Heart right ventricle (tissue), 16 donors: ENCODE data around the gene RPUSD4. TPM values are rescaled to one million over a fixed set of nuclear protein-coding genes. Genes with fewer than 3 reads are reported as not detected.

Experiments used
- ATAC-seq, 8 donors: fragments of 200-7000 bp; cut with Tn5 transposase; one replicate each; pipeline ENCODE4 v1.9.1; 2020; ENCODE audit warnings: mild to moderate bottlenecking in 8 of 8, moderate library complexity in 8 of 8, moderate number of reproducible peaks in 1 of 8
- DNase-seq, 2 donors: peaks; one replicate each; pipeline ENCODE4 v3.0.0-alpha.2; 2020
- H3K27ac ChIP-seq, 10 donors: fragments of 200-600 bp; sonication (generic) in 2 of 10; one replicate each; pipeline versions ENCODE4 v1.5.0 to v1.8.0; 2020 to 2022; ENCODE audit warnings: mild to moderate bottlenecking in 3 of 10
- H3K27me3 ChIP-seq, 7 donors: fragments of 200-600 bp; one replicate each; pipeline ENCODE4 v1.8.0; 2021 to 2022; ENCODE audit warnings: mild to moderate bottlenecking in 2 of 7
- H3K36me3 ChIP-seq, 9 donors: fragments of 200-600 bp; sonication (generic) in 1 of 9; one replicate each; pipeline versions ENCODE4 v1.5.0 to v1.8.0; 2020 to 2022; ENCODE audit warnings: mild to moderate bottlenecking in 2 of 9
- H3K4me1 ChIP-seq, 9 donors: fragments of 200-600 bp; sonication (generic) in 1 of 9; one replicate each; pipeline versions ENCODE4 v1.5.0 to v1.8.0; 2020 to 2022; ENCODE audit warnings: mild to moderate bottlenecking in 4 of 9
- H3K4me3 ChIP-seq, 10 donors: fragments of 200-600 bp; sonication (generic) in 2 of 10; one replicate each; pipeline versions ENCODE4 v1.5.0 to v1.8.0; 2020 to 2022; ENCODE audit warnings: mild to moderate bottlenecking in 7 of 10, moderate library complexity in 2 of 10
- H3K9me3 ChIP-seq, 11 donors: fragments of 200-600 bp in 10 of 11; sonication (generic) in 2 of 11; one replicate each; pipeline versions ENCODE4 v1.5.0 to v1.8.0; 2013 to 2022; ENCODE audit warnings: mild to moderate bottlenecking in 2 of 11, control low read depth in 1 of 11, moderate library complexity in 1 of 11
- whole genome bisulfite sequencing, 2 donors: extraction: QIAGEN DNeasy Blood & Tissue Kit; methylation state at CpG; one replicate each; pipeline ENCODE4 v1.1.7; 2013; ENCODE audit warnings: inconsistent platforms in 1 of 2; 5-methylcytosine and 5-hydroxymethylcytosine counted together
- intact Hi-C, 10 donors: fragments of 100-400 bp; cut with DNase I; formaldehyde crosslinking; loops; one replicate each; pipeline versions ENCODE4 v1.11.1 to v1.14.2; 2022
- polyA plus RNA-seq, 2 donors: library from polyadenylated mRNA; stranded (reverse); fragments of 200-250 nt; gene quantifications; one replicate each; pipeline ENCODE4 v1.2.3, GENCODE V29; 2013
- total RNA-seq, 10 donors: library from RNA; stranded (reverse); fragmentation: NEBNext Ultra II Directional in 3 of 10; extraction: Animal tissue kit (Norgen Biotek cat#: 25700) in 3 of 10; gene quantifications; one replicate each; pipeline versions ENCODE4 v1.2.1 to v1.2.4, GENCODE V29; 2021 to 2023
- TF ChIP-seq, protein P1 (sequence below), 9 donors: fragments of 200-600 bp; sonication (generic) in 2 of 9; IDR thresholded peaks; one replicate each; pipeline versions ENCODE4 v1.5.0 to v1.8.0; 2021 to 2022; ENCODE audit warnings: antibody characterized with exemption in 9 of 9, mild to moderate bottlenecking in 5 of 9, moderate library complexity in 1 of 9
- donor health status: Arrhythmogenic right ventricular cardiomyopathy.
- donor health status: ischemic (EF 13 %, LVEDD 7.1; RV severe dilation, severe dysfunction).
- donor health status: healthy with polysubstance abuse.
- donor health status: DM: no; HTN: yes; CAD: no.
- donor health status: DM: no; HTN: no; CAD: no.
- donor health status: ischemic (EF 25% LVEDD 6.9; RV normal size, moderate dysfunction).
- donor health status: ischemic (EF 25% LVEDD 5.7; RV mildly dilated, moderate dysfunction).
- donor health status: healthy.
- donor health status: DM: yes; HTN: yes; CAD: no.
- donor health status: Ischemic cardiomyopathy.
- donor health status: ischemic (EF 35%, LVEDD 5.7; RV mildly dilated, moderate dysfunction).
- donor health status: nonischemic (EF 11% LVEDD 7.7; RV severe dilation, severe dysfunction).
- donor health status: DM: yes; HTN: yes; CAD: no.
- donor health status: PGD.
- donor health status: ischemic (EF 29% LVEDD 5.4; RV normal size, mild dysfunction).
- donor health status: nonischemic (EF 23%, LVEDD 6.1; RV moderate dilation, normal function).

The RPUSD4 gene
- total and polyA plus RNA-seq, 12 donors: 12.8 to 70.0 (median 36.8) TPM

DNA sequence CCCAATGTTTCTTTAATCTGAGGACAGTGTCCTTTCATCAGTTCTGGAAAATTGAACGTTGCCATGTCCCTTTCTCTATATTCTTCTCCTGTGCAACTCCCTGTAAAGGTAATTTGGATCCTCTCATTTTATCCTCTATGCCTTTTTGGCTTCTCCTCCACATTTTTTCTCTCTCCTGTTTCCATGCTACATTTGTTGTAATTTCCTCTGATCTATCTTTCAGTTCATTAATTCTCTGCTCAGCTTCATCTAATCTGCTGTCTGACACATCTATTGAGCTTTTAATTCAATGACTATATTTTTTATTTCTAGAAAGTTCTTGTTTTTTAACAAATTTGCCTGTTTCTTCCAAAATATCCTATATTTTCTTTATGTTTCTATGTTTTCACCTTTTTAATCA lies 59.3 kb downstream of the RPUSD4 start:
- Histone ChIP-seq H3K4me1 (no peaks in the 10 kb centered on the region), H3K36me3 (no peaks in the 10 kb centered on the region), H3K27ac (no peak overlapping the region), H3K4me3 (no peak overlapping the region), H3K27me3 (no peaks in the 10 kb centered on the region), H3K9me3 (peaks cover 0 to 19% (median 4%) of the 10 kb centered on the region in 11 donors)
- DNase-seq: no peak
- 92 to 93% methylated on average over 1 of the region's 1 CpG for WGBS, 2 donors
- intact Hi-C loops: no loop called here
- ATAC-seq: no peak
- TF ChIP-seq, protein P1, sequence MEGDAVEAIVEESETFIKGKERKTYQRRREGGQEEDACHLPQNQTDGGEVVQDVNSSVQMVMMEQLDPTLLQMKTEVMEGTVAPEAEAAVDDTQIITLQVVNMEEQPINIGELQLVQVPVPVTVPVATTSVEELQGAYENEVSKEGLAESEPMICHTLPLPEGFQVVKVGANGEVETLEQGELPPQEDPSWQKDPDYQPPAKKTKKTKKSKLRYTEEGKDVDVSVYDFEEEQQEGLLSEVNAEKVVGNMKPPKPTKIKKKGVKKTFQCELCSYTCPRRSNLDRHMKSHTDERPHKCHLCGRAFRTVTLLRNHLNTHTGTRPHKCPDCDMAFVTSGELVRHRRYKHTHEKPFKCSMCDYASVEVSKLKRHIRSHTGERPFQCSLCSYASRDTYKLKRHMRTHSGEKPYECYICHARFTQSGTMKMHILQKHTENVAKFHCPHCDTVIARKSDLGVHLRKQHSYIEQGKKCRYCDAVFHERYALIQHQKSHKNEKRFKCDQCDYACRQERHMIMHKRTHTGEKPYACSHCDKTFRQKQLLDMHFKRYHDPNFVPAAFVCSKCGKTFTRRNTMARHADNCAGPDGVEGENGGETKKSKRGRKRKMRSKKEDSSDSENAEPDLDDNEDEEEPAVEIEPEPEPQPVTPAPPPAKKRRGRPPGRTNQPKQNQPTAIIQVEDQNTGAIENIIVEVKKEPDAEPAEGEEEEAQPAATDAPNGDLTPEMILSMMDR (IDR thresholded peaks at IDR 0.05): no peak

Other genes starting within 250 kb of the RPUSD4 start
- gene CDON, start 148.8 kb downstream of the RPUSD4 start, total RNA-seq: 10 to 100 TPM in 2 of 10 donors, 1 to 10 TPM in 8; 5.4 to 17.1 (median 9.3) TPM
- 1 to 10 TPM; 1.4 to 2.4 TPM for gene CDON, start 148.8 kb downstream of the RPUSD4 start, polyA plus RNA-seq
- 10 to 100 TPM; 18.3 to 52.8 (median 24.7) TPM for gene FAM118B, start 132 bp upstream of the RPUSD4 start, total RNA-seq
- gene FAM118B, start 132 bp upstream of the RPUSD4 start, polyA plus RNA-seq: 1 to 10 TPM; 7.6 to 9.3 TPM
- gene SRPRA, start 57.2 kb upstream of the RPUSD4 start, total RNA-seq: 10 to 100 TPM; 65.4 to 88.4 (median 75.1) TPM
- 10 to 100 TPM; 32.5 to 80.2 TPM for gene SRPRA, start 57.2 kb upstream of the RPUSD4 start, polyA plus RNA-seq
- 10 to 100 TPM; 19.0 to 41.1 (median 30.4) TPM for gene FOXRED1, start 57.5 kb upstream of the RPUSD4 start, total RNA-seq
- gene FOXRED1, start 57.5 kb upstream of the RPUSD4 start, polyA plus RNA-seq: 10 to 100 TPM; 33.5 to 46.3 TPM
- 10 to 100 TPM in 1 of 10 donors, 1 to 10 TPM in 9; 6.3 to 10.1 (median 8.6) TPM for gene TIRAP, start 71.4 kb upstream of the RPUSD4 start, total RNA-seq
- 1 to 10 TPM; 3.1 to 3.3 TPM for gene TIRAP, start 71.4 kb upstream of the RPUSD4 start, polyA plus RNA-seq
- 10 to 100 TPM in 6 of 10 donors, 1 to 10 TPM in 4; 6.5 to 17.3 (median 10.6) TPM for gene DCPS, start 92.4 kb upstream of the RPUSD4 start, total RNA-seq
- 10 to 100 TPM in 1 of 2 donors, 1 to 10 TPM in 1; 8.8 to 17.1 TPM for gene DCPS, start 92.4 kb upstream of the RPUSD4 start, polyA plus RNA-seq
- 10 to 100 TPM; 24.8 to 51.0 (median 43.4) TPM for gene ST3GAL4, start 144.0 kb upstream of the RPUSD4 start, total RNA-seq
- gene ST3GAL4, start 144.0 kb upstream of the RPUSD4 start, polyA plus RNA-seq: 10 to 100 TPM; 96.2 to 98.2 TPM